ENCODE results near the gene SS18L1.

SS18L1 gene

GRCh38 chr20:62150310-62150575 is 6.7 kb downstream of the SS18L1 start:
- TF ChIP-seq ISL1 (CRISPR knock-in tag; IDR thresholded peaks at IDR 0.05) (no peak), TSHZ2 (CRISPR knock-in tag; IDR thresholded peaks at IDR 0.05) (no peak)
- no peak for ATAC-seq

GRCh38 chr20:62151225-62151624 is 7.7 kb downstream of the SS18L1 start:
- ATAC-seq, result no peak
- no peak for TF ChIP-seq TCF4 (CRISPR knock-in tag; IDR thresholded peaks at IDR 0.05; ENCODE audit: borderline replicate concordance)
- no peak for TF ChIP-seq TSHZ2 (CRISPR knock-in tag; IDR thresholded peaks at IDR 0.05)
- no peak for TF ChIP-seq ZC3H10 (CRISPR knock-in tag; IDR thresholded peaks at IDR 0.05)
- no peak for TF ChIP-seq ARNTL (CRISPR knock-in tag; IDR thresholded peaks at IDR 0.05; ENCODE audit: borderline replicate concordance, low read depth)
- no peak for TF ChIP-seq ISL1 (CRISPR knock-in tag; IDR thresholded peaks at IDR 0.05)
- TF ChIP-seq SNAI2 (CRISPR knock-in tag; IDR thresholded peaks at IDR 0.05), result no peak
- no peak for TF ChIP-seq RARB (CRISPR knock-in tag; IDR thresholded peaks at IDR 0.05)
- TF ChIP-seq OSR1 (CRISPR knock-in tag; IDR thresholded peaks at IDR 0.05), result no peak
- TF ChIP-seq CSDC2 (CRISPR knock-in tag; IDR thresholded peaks at IDR 0.05), result no peak
- TF ChIP-seq PATZ1 (CRISPR knock-in tag; IDR thresholded peaks at IDR 0.05; ENCODE audit: borderline replicate concordance), result no peak
- no peak for TF ChIP-seq CREB5 (CRISPR knock-in tag; IDR thresholded peaks at IDR 0.05; ENCODE audit: low read depth)
- TF ChIP-seq PPARA (CRISPR knock-in tag; IDR thresholded peaks at IDR 0.05; ENCODE audit: borderline replicate concordance), result no peak
- TF ChIP-seq ZNF565 (CRISPR knock-in tag; conservative IDR thresholded peaks at IDR 0.05; ENCODE audit: low read depth), result no peak
- TF ChIP-seq ZNF70 (CRISPR knock-in tag; IDR thresholded peaks at IDR 0.05), result no peak
- TF ChIP-seq CSRNP3 (CRISPR knock-in tag; IDR thresholded peaks at IDR 0.05), result no peak

GRCh38 chr20:62151835-62152364 is 8.3 kb downstream of the SS18L1 start:
- TF ChIP-seq OSR1 (CRISPR knock-in tag; IDR thresholded peaks at IDR 0.05) (no peak), TSHZ2 (CRISPR knock-in tag; IDR thresholded peaks at IDR 0.05) (no peak), ARNTL (CRISPR knock-in tag; IDR thresholded peaks at IDR 0.05; ENCODE audit: borderline replicate concordance, low read depth) (no peak), BACH2 (CRISPR knock-in tag; IDR thresholded peaks at IDR 0.05; ENCODE audit: borderline replicate concordance) (no peak), TOX (CRISPR knock-in tag; IDR thresholded peaks at IDR 0.05; ENCODE audit: borderline replicate concordance) (no peak), CSDC2 (CRISPR knock-in tag; IDR thresholded peaks at IDR 0.05) (no peak), POU6F1 (CRISPR knock-in tag; IDR thresholded peaks at IDR 0.05; ENCODE audit: borderline replicate concordance, low read depth) (no peak), ZNF8 (CRISPR knock-in tag; IDR thresholded peaks at IDR 0.05) (no peak), ZNF565 (CRISPR knock-in tag; conservative IDR thresholded peaks at IDR 0.05; ENCODE audit: low read depth) (no peak), SNAI2 (CRISPR knock-in tag; IDR thresholded peaks at IDR 0.05) (no peak)

More at GRCh38 chr20:62151835-62152364, 8.3 kb downstream of the SS18L1 start:
- no peak for ATAC-seq

Data from SK-N-SH treated with all-trans-retinoic acid at 6 μM for 48 hours (cell line).